ENCODE data around the gene PIP4P1. TPM values are rescaled to one million over a fixed set of nuclear protein-coding genes. Genes with fewer than 3 reads are reported as not detected.

PIP4P1 gene
- total and polyA plus RNA-seq, 2 experiments from 2014 or later: 17.6 to 60.1 TPM

GRCh38 chr14:20472536-20473169 is 11.4 kb upstream of the PIP4P1 start:
- H3K36me3 ChIP-seq: peaks cover 32% of the 10 kb centered on the region
- no peaks in the 10 kb centered on the region for H3K27me3 ChIP-seq
- H3K4me1 ChIP-seq (ENCODE audit: low read depth): peaks cover 14% of the 10 kb centered on the region
- no peak overlapping the region for H3K4me3 ChIP-seq
- no peak for DNase-seq (ENCODE audit: low read depth in 1 of 2, low spot score in 1 of 2)
- TF ChIP-seq, protein P1, sequence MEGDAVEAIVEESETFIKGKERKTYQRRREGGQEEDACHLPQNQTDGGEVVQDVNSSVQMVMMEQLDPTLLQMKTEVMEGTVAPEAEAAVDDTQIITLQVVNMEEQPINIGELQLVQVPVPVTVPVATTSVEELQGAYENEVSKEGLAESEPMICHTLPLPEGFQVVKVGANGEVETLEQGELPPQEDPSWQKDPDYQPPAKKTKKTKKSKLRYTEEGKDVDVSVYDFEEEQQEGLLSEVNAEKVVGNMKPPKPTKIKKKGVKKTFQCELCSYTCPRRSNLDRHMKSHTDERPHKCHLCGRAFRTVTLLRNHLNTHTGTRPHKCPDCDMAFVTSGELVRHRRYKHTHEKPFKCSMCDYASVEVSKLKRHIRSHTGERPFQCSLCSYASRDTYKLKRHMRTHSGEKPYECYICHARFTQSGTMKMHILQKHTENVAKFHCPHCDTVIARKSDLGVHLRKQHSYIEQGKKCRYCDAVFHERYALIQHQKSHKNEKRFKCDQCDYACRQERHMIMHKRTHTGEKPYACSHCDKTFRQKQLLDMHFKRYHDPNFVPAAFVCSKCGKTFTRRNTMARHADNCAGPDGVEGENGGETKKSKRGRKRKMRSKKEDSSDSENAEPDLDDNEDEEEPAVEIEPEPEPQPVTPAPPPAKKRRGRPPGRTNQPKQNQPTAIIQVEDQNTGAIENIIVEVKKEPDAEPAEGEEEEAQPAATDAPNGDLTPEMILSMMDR (IDR thresholded peaks at IDR 0.05; ENCODE audit: low read depth, low read length): no peak
- no peaks in the 10 kb centered on the region for H3K9me3 ChIP-seq (ENCODE audit: low read depth)
- no peak overlapping the region for H3K27ac ChIP-seq

DNA sequence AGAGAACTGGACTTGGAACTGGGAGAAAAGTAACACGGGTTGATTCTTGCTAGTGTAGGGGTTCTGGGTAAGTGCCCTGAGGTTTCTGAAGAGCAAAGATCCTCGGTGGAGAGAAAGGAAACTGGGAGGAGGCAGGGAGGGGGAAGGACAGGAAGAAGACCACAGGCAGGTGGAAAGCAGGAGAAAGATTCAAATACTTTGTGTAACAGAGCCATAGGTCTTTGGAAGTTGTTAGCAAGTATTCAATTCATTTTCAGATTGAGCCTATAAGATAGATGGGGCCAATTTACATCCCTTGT is 9.3 kb upstream of the PIP4P1 start:
- Histone ChIP-seq H3K4me1 (ENCODE audit: low read depth) (peaks cover 7% of the 10 kb centered on the region), H3K27ac (no peak overlapping the region), H3K9me3 (ENCODE audit: low read depth) (no peaks in the 10 kb centered on the region), H3K27me3 (no peaks in the 10 kb centered on the region), H3K36me3 (peaks cover 18% of the 10 kb centered on the region), H3K4me3 (peak overlapping the region; percentile 70)
- no peak for DNase-seq (ENCODE audit: low read depth in 1 of 2, low spot score in 1 of 2)
- TF ChIP-seq, protein P1 (IDR thresholded peaks at IDR 0.05; ENCODE audit: low read depth, low read length): no peak

DNA sequence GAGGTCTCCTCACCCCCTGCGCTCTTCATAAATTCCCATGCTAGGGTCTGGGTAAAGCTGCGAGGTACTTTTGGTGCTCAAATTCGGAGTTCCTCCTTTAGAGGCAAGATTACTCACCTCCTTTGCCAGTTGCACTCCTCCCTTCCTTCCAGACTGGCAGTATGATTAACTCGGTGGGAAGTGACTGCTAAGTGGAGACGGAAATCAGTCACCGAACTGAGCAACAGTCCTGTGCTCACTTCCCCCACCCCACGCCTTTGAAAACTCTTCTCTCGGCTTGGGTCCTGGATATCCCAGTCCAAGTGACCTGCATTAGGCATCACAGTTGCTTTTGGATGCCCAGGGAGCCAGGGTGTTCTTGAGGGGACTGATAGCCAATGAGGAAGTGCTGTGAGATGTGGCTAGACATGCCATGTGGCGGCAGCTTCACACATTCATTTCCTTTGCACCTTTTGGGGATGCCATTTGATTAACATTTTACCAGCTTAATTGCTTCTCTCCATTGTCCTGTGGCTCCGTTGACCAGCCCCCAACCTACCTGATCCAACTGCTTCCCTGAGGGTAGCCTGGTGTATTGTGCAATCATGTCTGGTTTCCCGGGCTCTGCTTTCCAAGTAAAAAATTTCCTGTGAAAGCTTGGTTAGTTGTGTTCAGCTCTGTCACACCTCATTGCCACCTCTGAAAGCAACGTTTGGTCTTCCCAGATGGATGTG is 8.8 kb upstream of the PIP4P1 start:
- peaks cover 7% of the 10 kb centered on the region for H3K4me1 ChIP-seq (ENCODE audit: low read depth)
- peaks cover 13% of the 10 kb centered on the region for H3K36me3 ChIP-seq
- DNase-seq (ENCODE audit: low read depth in 1 of 2, low spot score in 1 of 2): peak; percentile 15 to 59
- no peaks in the 10 kb centered on the region for H3K9me3 ChIP-seq (ENCODE audit: low read depth)
- H3K27me3 ChIP-seq: no peaks in the 10 kb centered on the region
- peak overlapping the region; percentile 76 for H3K27ac ChIP-seq
- H3K4me3 ChIP-seq: peak overlapping the region; percentile 70
- TF ChIP-seq, protein P1 (IDR thresholded peaks at IDR 0.05; ENCODE audit: low read depth, low read length): no peak

DNA sequence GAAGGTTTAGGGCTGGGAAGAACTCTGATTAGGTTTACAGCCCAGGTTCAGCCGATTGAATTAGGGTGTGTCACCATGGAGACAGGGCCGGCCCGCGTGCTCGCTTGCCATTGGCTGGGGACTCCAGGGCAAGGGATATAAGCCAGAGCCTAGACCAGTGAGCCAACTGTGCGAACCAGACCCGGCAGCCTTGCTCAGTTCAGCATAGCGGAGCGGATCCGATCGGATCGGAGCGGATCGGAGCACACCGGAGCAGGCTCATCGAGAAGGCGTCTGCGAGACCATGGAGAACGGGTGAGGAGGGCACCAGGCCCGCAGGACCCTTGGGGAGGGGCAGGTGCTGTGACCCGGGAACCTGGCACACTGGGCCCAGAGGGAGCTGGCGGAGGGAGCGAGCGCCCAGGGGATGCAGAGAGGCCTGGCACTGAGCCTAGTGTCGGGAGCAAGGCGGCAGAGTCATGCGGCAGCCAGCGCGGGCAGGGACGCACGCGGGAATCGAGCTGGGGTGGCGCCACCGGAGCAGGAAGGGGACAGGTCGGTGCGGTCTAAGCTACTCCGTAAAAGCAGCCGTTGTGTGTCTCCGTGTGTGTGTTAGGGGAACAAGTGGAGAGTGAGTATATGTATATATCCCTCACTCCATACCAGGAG is 8.1 kb upstream of the PIP4P1 start, which contains the start of gene PNP:
TSS of gene PNP (plus strand) at position 165 of the 648 bp plus-strand sequence. CDS start at position 284, 119 bp downstream.
- peak; percentile 90 to 92 for DNase-seq (ENCODE audit: low read depth in 1 of 2, low spot score in 1 of 2)
- TF ChIP-seq, protein P1 (IDR thresholded peaks at IDR 0.05; ENCODE audit: low read depth, low read length): no peak
- peaks cover 7% of the 10 kb centered on the region for H3K4me1 ChIP-seq (ENCODE audit: low read depth)
- no peaks in the 10 kb centered on the region for H3K27me3 ChIP-seq
- H3K36me3 ChIP-seq: peaks cover 7% of the 10 kb centered on the region
- peak within 1 kb of the TSS; percentile 70 for H3K4me3 ChIP-seq
- no peaks in the 10 kb centered on the region for H3K9me3 ChIP-seq (ENCODE audit: low read depth)
- H3K27ac ChIP-seq: peak within 1 kb of the TSS; percentile 76

- TF ChIP-seq, protein P1 (IDR thresholded peaks at IDR 0.05; ENCODE audit: low read depth, low read length): no peak
- no peak for DNase-seq (ENCODE audit: low read depth in 1 of 2, low spot score in 1 of 2)
- Histone ChIP-seq H3K36me3 (peaks cover 3% of the 10 kb centered on the region), H3K4me3 (peak overlapping the region; percentile 70), H3K27ac (peak overlapping the region; percentile 76), H3K27me3 (no peaks in the 10 kb centered on the region), H3K9me3 (ENCODE audit: low read depth) (no peaks in the 10 kb centered on the region), H3K4me1 (ENCODE audit: low read depth) (peaks cover 7% of the 10 kb centered on the region)
Measured at GRCh38 chr14:20468764-20469241, 7.6 kb upstream of the PIP4P1 start.
